WI38 (cell line): ENCODE measurements around the gene GALNT17.

Experiments used
- H3K4me3 ChIP-seq: 2 replicates; pipeline ENCODE4 v1.5.1; 2011; ENCODE audit warnings: low read depth, mild to moderate bottlenecking, control low read depth, low read length
- CTCF ChIP-seq: IDR thresholded peaks from 2 replicates; pipeline ENCODE4 v1.5.1; 2012; ENCODE audit warnings: low read depth, mild to moderate bottlenecking, control low read depth, low read length

The GALNT17 gene

GRCh38 chr7:71707041-71707440 lies 575.1 kb downstream of the GALNT17 start:
- H3K4me3 ChIP-seq, result no peak overlapping the region
- TF ChIP-seq CTCF, result no peak

GRCh38 chr7:71708710-71709109 lies 576.8 kb downstream of the GALNT17 start:
- no peak for TF ChIP-seq CTCF
- H3K4me3 ChIP-seq, result no peak overlapping the region

GRCh38 chr7:71710442-71710841 lies 578.5 kb downstream of the GALNT17 start:
- no peak for TF ChIP-seq CTCF

GRCh38 chr7:71712653-71713180 lies 580.8 kb downstream of the GALNT17 start:
- no peak for TF ChIP-seq CTCF
- H3K4me3 ChIP-seq, result no peak overlapping the region

More at GRCh38 chr7:71710442-71710841, 578.5 kb downstream of the GALNT17 start:
- no peak overlapping the region for H3K4me3 ChIP-seq

GRCh38 chr7:71716690-71717089 lies 584.7 kb downstream of the GALNT17 start:
- TF ChIP-seq CTCF, result no peak
- no peak overlapping the region for H3K4me3 ChIP-seq

GRCh38 chr7:71718563-71718962 lies 586.6 kb downstream of the GALNT17 start:
- no peak overlapping the region for H3K4me3 ChIP-seq
- no peak for TF ChIP-seq CTCF

- TF ChIP-seq CTCF, result no peak
- no peak overlapping the region for H3K4me3 ChIP-seq
Measured at GRCh38 chr7:71721742-71722141, 589.8 kb downstream of the GALNT17 start.
